ENCODE data around the gene KPNA1. TPM values are rescaled to one million over a fixed set of nuclear protein-coding genes. Genes with fewer than 3 reads are reported as not detected.

Gene KPNA1
- total RNA-seq, 2 donors from 2014 or later, result 90.5 to 93.4 TPM

DNA sequence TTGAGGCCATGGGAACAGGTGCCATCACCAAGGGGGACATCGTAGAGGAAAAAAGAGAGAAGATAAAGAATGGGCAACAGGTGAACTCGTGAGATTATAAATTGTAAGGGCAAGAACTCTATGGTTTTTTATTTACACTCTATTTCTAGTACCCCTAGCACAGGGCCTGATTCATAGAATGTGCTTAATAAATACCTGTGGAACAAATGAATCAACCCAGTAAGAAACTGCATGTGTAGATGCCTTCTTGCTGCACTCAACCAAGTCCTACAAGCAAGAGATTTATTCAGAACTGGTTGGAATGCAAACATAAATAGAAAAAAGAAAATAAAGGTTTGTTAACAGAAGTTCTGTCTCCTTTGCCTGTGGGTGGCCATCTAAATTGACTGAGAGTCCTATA is 18.7 kb upstream of the KPNA1 start:
- no peaks in the 10 kb centered on the region for H3K36me3 Mint-ChIP-seq (ENCODE audit: low read depth)
- H3K4me3 Mint-ChIP-seq, result no peak overlapping the region
- no peak overlapping the region for H3K27ac ChIP-seq (ENCODE audit: low read depth, low read length)
- no peak for DNase-seq
- H3K27me3 Mint-ChIP-seq (ENCODE audit: insufficient read depth), result no peaks in the 10 kb centered on the region
- no peaks in the 10 kb centered on the region for H3K9me3 ChIP-seq (ENCODE audit: control insufficient read depth, low read length)
- H3K4me1 ChIP-seq (ENCODE audit: control insufficient read depth, insufficient read depth, low read length), result peaks cover 8% of the 10 kb centered on the region
- no peak overlapping the region for H3K27ac Mint-ChIP-seq
- no peaks in the 10 kb centered on the region for H3K9me3 Mint-ChIP-seq
- H3K27me3 ChIP-seq (ENCODE audit: control insufficient read depth, insufficient read depth, low read length, poor library complexity, severe bottlenecking), result no peaks in the 10 kb centered on the region
- TF ChIP-seq, protein P1, sequence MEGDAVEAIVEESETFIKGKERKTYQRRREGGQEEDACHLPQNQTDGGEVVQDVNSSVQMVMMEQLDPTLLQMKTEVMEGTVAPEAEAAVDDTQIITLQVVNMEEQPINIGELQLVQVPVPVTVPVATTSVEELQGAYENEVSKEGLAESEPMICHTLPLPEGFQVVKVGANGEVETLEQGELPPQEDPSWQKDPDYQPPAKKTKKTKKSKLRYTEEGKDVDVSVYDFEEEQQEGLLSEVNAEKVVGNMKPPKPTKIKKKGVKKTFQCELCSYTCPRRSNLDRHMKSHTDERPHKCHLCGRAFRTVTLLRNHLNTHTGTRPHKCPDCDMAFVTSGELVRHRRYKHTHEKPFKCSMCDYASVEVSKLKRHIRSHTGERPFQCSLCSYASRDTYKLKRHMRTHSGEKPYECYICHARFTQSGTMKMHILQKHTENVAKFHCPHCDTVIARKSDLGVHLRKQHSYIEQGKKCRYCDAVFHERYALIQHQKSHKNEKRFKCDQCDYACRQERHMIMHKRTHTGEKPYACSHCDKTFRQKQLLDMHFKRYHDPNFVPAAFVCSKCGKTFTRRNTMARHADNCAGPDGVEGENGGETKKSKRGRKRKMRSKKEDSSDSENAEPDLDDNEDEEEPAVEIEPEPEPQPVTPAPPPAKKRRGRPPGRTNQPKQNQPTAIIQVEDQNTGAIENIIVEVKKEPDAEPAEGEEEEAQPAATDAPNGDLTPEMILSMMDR (conservative IDR thresholded peaks at IDR 0.05), result no peak
- H3K9ac ChIP-seq (ENCODE audit: extremely low read depth, low read length, poor library complexity, severe bottlenecking), result no peak overlapping the region
- 89 to 100% methylated on average over 1 to 2 of the region's 2 CpGs for WGBS, 2 experiments (ENCODE audit: insufficient coverage in 1 of 2, insufficient read length in 1 of 2)
- H3K36me3 ChIP-seq (ENCODE audit: control insufficient read depth, insufficient read depth, low read length), result no peaks in the 10 kb centered on the region
- H3K4me1 Mint-ChIP-seq, result peaks cover 21% of the 10 kb centered on the region
- no peak overlapping the region for H3K4me3 ChIP-seq (ENCODE audit: low read length)

DNA sequence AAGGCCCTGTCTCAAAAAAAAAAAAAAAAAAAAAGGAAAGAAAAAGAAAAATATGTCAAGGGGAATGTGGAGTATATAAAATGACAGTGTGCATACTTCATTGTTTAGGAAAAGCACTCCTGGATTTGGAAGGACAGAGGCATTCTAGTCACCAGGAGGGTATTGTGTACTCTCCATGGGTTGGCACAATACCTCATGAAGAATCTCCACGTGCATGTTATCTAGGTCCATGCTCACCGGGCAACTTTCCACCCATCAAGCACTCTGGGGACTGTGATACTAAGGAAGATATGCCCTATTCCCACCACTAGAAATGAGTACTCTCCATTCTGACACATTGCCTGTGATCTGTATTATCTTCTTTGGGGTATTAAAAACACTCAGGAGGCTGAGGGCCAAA is 15.4 kb upstream of the KPNA1 start:
- no peak overlapping the region for H3K27ac ChIP-seq (ENCODE audit: low read depth, low read length)
- H3K27me3 ChIP-seq (ENCODE audit: control insufficient read depth, insufficient read depth, low read length, poor library complexity, severe bottlenecking), result no peaks in the 10 kb centered on the region
- TF ChIP-seq, protein P1 (conservative IDR thresholded peaks at IDR 0.05), result no peak
- H3K27ac Mint-ChIP-seq, result no peak overlapping the region
- WGBS, 2 experiments (ENCODE audit: insufficient coverage in 1 of 2, insufficient read length in 1 of 2), result 100% methylated on average over 1 to 2 of the region's 2 CpGs
- no peaks in the 10 kb centered on the region for H3K36me3 Mint-ChIP-seq (ENCODE audit: low read depth)
- no peak overlapping the region for H3K4me3 ChIP-seq (ENCODE audit: low read length)
- no peaks in the 10 kb centered on the region for H3K9me3 Mint-ChIP-seq
- DNase-seq, result no peak
- H3K4me1 ChIP-seq (ENCODE audit: control insufficient read depth, insufficient read depth, low read length), result no peaks in the 10 kb centered on the region
- H3K9ac ChIP-seq (ENCODE audit: extremely low read depth, low read length, poor library complexity, severe bottlenecking), result no peak overlapping the region
- H3K27me3 Mint-ChIP-seq (ENCODE audit: insufficient read depth), result no peaks in the 10 kb centered on the region
- no peaks in the 10 kb centered on the region for H3K9me3 ChIP-seq (ENCODE audit: control insufficient read depth, low read length)
- H3K36me3 ChIP-seq (ENCODE audit: control insufficient read depth, insufficient read depth, low read length), result no peaks in the 10 kb centered on the region
- no peak overlapping the region for H3K4me3 Mint-ChIP-seq
- H3K4me1 Mint-ChIP-seq, result peaks cover 7% of the 10 kb centered on the region

DNA sequence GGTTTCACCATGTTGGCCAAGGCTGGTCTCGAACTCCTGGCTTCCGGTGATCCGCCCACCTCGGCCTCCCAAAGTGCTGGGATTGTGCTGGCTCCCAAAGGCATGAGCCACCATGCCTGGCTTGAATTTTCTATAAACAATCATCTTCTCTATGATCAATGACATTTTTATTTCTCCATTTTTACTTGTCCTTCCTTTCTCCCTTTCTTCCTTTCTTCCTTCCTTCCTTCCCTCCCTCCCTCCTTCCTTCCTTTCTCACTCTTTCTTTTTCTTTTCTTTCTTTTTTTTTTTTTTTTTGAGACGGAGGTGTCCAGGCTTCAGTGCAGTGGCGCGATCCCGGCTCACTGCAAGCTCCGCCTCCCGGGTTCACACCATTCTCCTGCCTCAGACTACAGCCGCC is 8.6 kb upstream of the KPNA1 start:
- no peaks in the 10 kb centered on the region for H3K27me3 Mint-ChIP-seq (ENCODE audit: insufficient read depth)
- Histone ChIP-seq H3K27ac (ENCODE audit: low read depth, low read length) (no peak overlapping the region), H3K9ac (ENCODE audit: extremely low read depth, low read length, poor library complexity, severe bottlenecking) (no peak overlapping the region), H3K9me3 (ENCODE audit: control insufficient read depth, low read length) (no peaks in the 10 kb centered on the region), H3K27me3 (ENCODE audit: control insufficient read depth, insufficient read depth, low read length, poor library complexity, severe bottlenecking) (no peaks in the 10 kb centered on the region), H3K4me1 (ENCODE audit: control insufficient read depth, insufficient read depth, low read length) (no peaks in the 10 kb centered on the region), H3K36me3 (ENCODE audit: control insufficient read depth, insufficient read depth, low read length) (no peaks in the 10 kb centered on the region), H3K4me3 (ENCODE audit: low read length) (no peak overlapping the region)
- DNase-seq, result no peak
- TF ChIP-seq, protein P1 (conservative IDR thresholded peaks at IDR 0.05), result no peak
- 91 to 97% methylated on average over 7 to 10 of the region's 11 CpGs for WGBS, 2 experiments (ENCODE audit: insufficient coverage in 1 of 2, insufficient read length in 1 of 2)
- no peak overlapping the region for H3K27ac Mint-ChIP-seq
- H3K4me3 Mint-ChIP-seq, result no peak overlapping the region
- no peaks in the 10 kb centered on the region for H3K4me1 Mint-ChIP-seq
- H3K36me3 Mint-ChIP-seq (ENCODE audit: low read depth), result no peaks in the 10 kb centered on the region
- no peaks in the 10 kb centered on the region for H3K9me3 Mint-ChIP-seq
